Liver (tissue), 9 donors: ENCODE results near the gene BUB3. TPM values are rescaled to one million over a fixed set of nuclear protein-coding genes. Genes with fewer than 3 reads are reported as not detected.
A peak's percentile ranks its signal among the peaks of the same experiment; 100 is the strongest.

Experiments
- DNase-seq: peaks from one replicate; pipeline ENCODE4 v3.0.0-alpha.2; 2017; ENCODE audit warnings: low spot score
- H3K27ac ChIP-seq, 2 donors: one replicate each; pipeline ENCODE4 v1.7.0; 2013; ENCODE audit warnings: inconsistent platforms in 2 of 2, low read length in 2 of 2, control low read depth in 1 of 2, low read depth in 1 of 2, mild to moderate bottlenecking in 1 of 2
- H3K27me3 ChIP-seq, 4 donors: one replicate each; pipeline versions ENCODE4 v1.6.1 to v1.7.0; 2013; ENCODE audit warnings: low read length in 3 of 4, inconsistent platforms in 1 of 4, mild to moderate bottlenecking in 1 of 4, moderate library complexity in 1 of 4; ENCODE audit not compliant: control insufficient read depth in 4 of 4, insufficient read depth in 4 of 4
- H3K36me3 ChIP-seq, 4 donors: one replicate each; pipeline versions ENCODE4 v1.6.1 to v1.7.0; 2013; ENCODE audit warnings: low read length in 3 of 4, mild to moderate bottlenecking in 3 of 4, low read depth in 1 of 4, moderate library complexity in 1 of 4; ENCODE audit not compliant: control insufficient read depth in 4 of 4, insufficient read depth in 3 of 4
- H3K4me1 ChIP-seq, 4 donors: one replicate each; pipeline versions ENCODE4 v1.6.1 to v1.7.0; 2013; ENCODE audit warnings: low read length in 3 of 4, mild to moderate bottlenecking in 3 of 4, moderate library complexity in 1 of 4; ENCODE audit not compliant: control insufficient read depth in 4 of 4, insufficient read depth in 4 of 4
- H3K4me3 ChIP-seq, 3 donors: one replicate each; pipeline versions ENCODE4 v1.6.1 to v1.7.0; 2013; ENCODE audit warnings: low read length in 3 of 3, control low read depth in 1 of 3, low read depth in 1 of 3, mild to moderate bottlenecking in 1 of 3
- H3K9ac ChIP-seq, 2 donors: one replicate each; pipeline ENCODE4 v1.7.0; 2013; ENCODE audit warnings: low read length in 2 of 2, mild to moderate bottlenecking in 2 of 2, moderate library complexity in 2 of 2, control low read depth in 1 of 2, low read depth in 1 of 2
- H3K9me3 ChIP-seq, 4 donors: one replicate each; pipeline versions ENCODE4 v1.6.1 to v1.7.0; 2013; ENCODE audit warnings: low read length in 3 of 4; ENCODE audit not compliant: control insufficient read depth in 4 of 4
- EGR1 ChIP-seq, 2 donors: IDR thresholded peaks; 2 replicates each; pipeline ENCODE4 v1.6.1; 2016 to 2018; ENCODE audit warnings: antibody characterized with exemption in 2 of 2, low read depth in 2 of 2
- FOXA1 ChIP-seq: IDR thresholded peaks from 2 replicates; pipeline ENCODE4 v1.6.1; 2016; ENCODE audit warnings: antibody characterized with exemption
- HNF4A ChIP-seq, 2 donors: conservative IDR thresholded peaks; 2 replicates each; pipeline ENCODE4 v1.6.1; 2016; ENCODE audit warnings: antibody characterized with exemption in 2 of 2, mild to moderate bottlenecking in 2 of 2
- HNF4G ChIP-seq: IDR thresholded peaks from 2 replicates; pipeline ENCODE4 v1.6.1; 2016; ENCODE audit warnings: antibody characterized with exemption
- NR2F2 ChIP-seq: IDR thresholded peaks from 2 replicates; pipeline ENCODE4 v1.6.1; 2016; ENCODE audit warnings: antibody characterized with exemption
- RAD21 ChIP-seq, 2 donors: IDR thresholded peaks; 2 replicates each; pipeline ENCODE4 v1.6.1; 2016; ENCODE audit warnings: antibody characterized with exemption in 2 of 2, mild to moderate bottlenecking in 2 of 2
- RXRA ChIP-seq, 2 donors: IDR thresholded peaks; 2 replicates each; pipeline ENCODE4 v1.6.1; 2017 to 2018; ENCODE audit warnings: antibody characterized with exemption in 2 of 2, mild to moderate bottlenecking in 1 of 2
- TAF1 ChIP-seq: conservative IDR thresholded peaks from 2 replicates; pipeline ENCODE4 v1.6.1; 2016; ENCODE audit warnings: antibody characterized with exemption, mild to moderate bottlenecking
- YY1 ChIP-seq: IDR thresholded peaks from 2 replicates; pipeline ENCODE4 v1.6.1; 2016; ENCODE audit warnings: antibody characterized with exemption, mild to moderate bottlenecking
- WGBS: extraction: QIAGEN DNeasy Blood & Tissue Kit; methylation state at CpG from one replicate; pipeline ENCODE4 v1.1.7; 2013; 5-methylcytosine and 5-hydroxymethylcytosine counted together
- polyA plus RNA-seq, 2 donors: library from polyadenylated mRNA; stranded (reverse) in 1 of 2; unstranded in 1 of 2; fragments of 200-250 nt in 1 of 2; fragments of >200 nt in 1 of 2; fragmentation: Nextera tagmentation in 1 of 2; extraction: Ambion mirVana in 1 of 2; gene quantifications; one replicate each; pipeline versions ENCODE4 v1.2.1 to v1.2.3, GENCODE V29; 2013 to 2015
- total RNA-seq, 2 donors: library from RNA; depleted of rRNA; stranded (reverse); fragments of >200 nt; gene quantifications; one replicate each; pipeline ENCODE4 v1.2.3, GENCODE V29; 2014
- TF ChIP-seq, protein P1 (sequence below): IDR thresholded peaks from 2 replicates; pipeline ENCODE4 v1.6.1; 2016; ENCODE audit warnings: antibody characterized with exemption
- TF ChIP-seq, protein P2 (sequence below): fragments of 150-350 bp; IDR thresholded peaks from 2 replicates; pipeline ENCODE4 v1.5.1; 2017; ENCODE audit warnings: improper control_type of control experiment, low read depth, low read length; ENCODE audit not compliant: missing input control
- TF ChIP-seq, protein P3 (sequence below): IDR thresholded peaks from 2 replicates; pipeline ENCODE4 v1.6.1; 2016; ENCODE audit warnings: antibody characterized with exemption
- donor health status: healthy.
- donor health status: healthy.
- donor health status: healthy.
- donor health status: healthy.
- donor health status: healthy.

The BUB3 gene
- total and polyA plus RNA-seq, 4 donors, result 27.1 to 90.9 (median 41.6) TPM

DNA sequence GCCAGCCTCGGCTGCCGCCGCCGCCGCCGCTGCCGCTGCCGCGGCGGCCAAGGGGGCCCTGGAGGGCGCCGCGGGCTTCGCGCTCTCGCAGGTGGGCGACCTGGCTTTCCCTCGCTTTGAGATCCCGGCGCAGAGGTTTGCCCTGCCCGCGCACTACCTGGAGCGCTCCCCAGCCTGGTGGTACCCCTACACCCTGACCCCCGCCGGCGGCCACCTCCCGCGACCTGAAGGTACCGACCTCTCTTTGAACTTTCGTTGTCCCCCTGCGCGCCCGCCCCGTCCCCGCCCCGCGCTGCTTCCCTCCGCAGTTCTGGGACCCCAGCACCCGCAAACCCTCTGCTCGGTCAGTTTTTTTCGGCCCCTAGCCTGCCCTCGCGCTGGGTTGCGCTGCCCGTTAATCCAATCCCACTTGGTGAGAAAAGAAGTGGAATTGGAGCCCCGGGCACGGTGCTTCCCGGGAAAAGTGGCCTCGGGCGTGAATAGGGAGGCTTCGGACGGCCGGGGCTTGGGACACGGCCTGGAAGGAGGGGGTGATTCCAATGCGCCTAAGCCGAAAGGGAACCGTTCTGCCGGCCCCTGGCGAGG, 17.9 kb upstream of the BUB3 start:
- TF ChIP-seq RXRA (IDR thresholded peaks at IDR 0.05), result no peak
- no peak for TF ChIP-seq HNF4A (conservative IDR thresholded peaks at IDR 0.05)
- TF ChIP-seq, protein P1, sequence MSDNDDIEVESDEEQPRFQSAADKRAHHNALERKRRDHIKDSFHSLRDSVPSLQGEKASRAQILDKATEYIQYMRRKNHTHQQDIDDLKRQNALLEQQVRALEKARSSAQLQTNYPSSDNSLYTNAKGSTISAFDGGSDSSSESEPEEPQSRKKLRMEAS, result no peak
- no peak for TF ChIP-seq NR2F2
- no peak for TF ChIP-seq YY1
- no peak for TF ChIP-seq HNF4G
- TF ChIP-seq EGR1 (IDR thresholded peaks at IDR 0.05; ENCODE audit: low read depth in 2 of 2), result no peak
- TF ChIP-seq, protein P2, sequence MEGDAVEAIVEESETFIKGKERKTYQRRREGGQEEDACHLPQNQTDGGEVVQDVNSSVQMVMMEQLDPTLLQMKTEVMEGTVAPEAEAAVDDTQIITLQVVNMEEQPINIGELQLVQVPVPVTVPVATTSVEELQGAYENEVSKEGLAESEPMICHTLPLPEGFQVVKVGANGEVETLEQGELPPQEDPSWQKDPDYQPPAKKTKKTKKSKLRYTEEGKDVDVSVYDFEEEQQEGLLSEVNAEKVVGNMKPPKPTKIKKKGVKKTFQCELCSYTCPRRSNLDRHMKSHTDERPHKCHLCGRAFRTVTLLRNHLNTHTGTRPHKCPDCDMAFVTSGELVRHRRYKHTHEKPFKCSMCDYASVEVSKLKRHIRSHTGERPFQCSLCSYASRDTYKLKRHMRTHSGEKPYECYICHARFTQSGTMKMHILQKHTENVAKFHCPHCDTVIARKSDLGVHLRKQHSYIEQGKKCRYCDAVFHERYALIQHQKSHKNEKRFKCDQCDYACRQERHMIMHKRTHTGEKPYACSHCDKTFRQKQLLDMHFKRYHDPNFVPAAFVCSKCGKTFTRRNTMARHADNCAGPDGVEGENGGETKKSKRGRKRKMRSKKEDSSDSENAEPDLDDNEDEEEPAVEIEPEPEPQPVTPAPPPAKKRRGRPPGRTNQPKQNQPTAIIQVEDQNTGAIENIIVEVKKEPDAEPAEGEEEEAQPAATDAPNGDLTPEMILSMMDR, result no peak
- TF ChIP-seq RAD21 (IDR thresholded peaks at IDR 0.05), result no peak
- Histone ChIP-seq H3K9me3 (no peaks in the 10 kb centered on the region), H3K36me3 (no peaks in the 10 kb centered on the region), H3K27me3 (peaks cover 15 to 31% (median 27%) of the 10 kb centered on the region in 4 donors), H3K4me3 (peak overlapping the region in 1 of 3 donors; percentile 37), H3K27ac (no peak overlapping the region), H3K9ac (no peak overlapping the region), H3K4me1 (peaks cover 21 to 44% (median 36%) of the 10 kb centered on the region in 4 donors)
- no peak for DNase-seq
- WGBS, result 5% methylated on average over 59 of the region's 59 CpGs

DNA sequence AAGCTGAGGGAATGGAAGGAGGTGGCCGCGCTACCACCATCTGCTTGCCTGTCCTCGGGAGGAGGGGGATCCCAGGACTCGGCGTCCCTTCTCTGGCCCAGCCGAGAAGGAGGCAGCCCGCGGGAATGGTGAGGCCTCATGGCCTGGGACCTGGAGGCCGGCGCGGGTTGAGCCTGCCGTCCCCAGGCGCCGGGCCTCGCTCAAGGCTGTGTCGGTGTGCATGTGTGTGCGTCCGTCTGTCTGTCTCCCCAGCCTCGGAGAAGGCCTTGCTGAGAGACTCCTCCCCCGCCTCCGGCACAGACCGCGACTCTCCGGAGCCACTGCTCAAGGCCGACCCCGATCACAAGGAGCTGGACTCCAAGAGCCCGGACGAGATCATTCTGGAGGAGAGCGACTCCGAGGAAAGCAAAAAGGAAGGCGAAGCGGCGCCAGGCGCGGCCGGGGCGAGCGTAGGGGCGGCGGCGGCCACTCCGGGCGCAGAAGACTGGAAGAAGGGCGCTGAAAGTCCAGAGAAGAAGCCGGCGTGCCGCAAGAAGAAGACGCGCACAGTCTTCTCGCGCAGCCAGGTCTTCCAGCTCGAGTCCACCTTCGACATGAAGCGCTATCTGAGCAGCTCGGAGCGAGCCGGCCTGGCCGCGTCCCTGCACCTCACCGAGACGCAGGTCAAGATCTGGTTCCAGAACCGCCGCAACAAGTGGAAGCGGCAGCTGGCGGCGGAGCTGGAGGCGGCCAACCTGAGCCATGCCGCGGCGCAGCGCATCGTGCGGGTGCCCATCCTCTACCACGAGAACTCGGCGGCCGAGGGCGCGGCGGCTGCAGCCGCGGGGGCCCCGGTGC, 17.2 kb upstream of the BUB3 start:
- DNase-seq, result no peak
- Histone ChIP-seq H3K4me3 (peak overlapping the region in 1 of 3 donors; percentile 19), H3K36me3 (no peaks in the 10 kb centered on the region), H3K9ac (no peak overlapping the region), H3K27me3 (peaks cover 21 to 36% (median 29%) of the 10 kb centered on the region in 4 donors), H3K27ac (no peak overlapping the region), H3K4me1 (peaks cover 21 to 44% (median 36%) of the 10 kb centered on the region in 4 donors), H3K9me3 (no peaks in the 10 kb centered on the region)
- 3% methylated on average over 83 of the region's 83 CpGs for WGBS
- TF ChIP-seq FOXA1 (no peak), EGR1 (IDR thresholded peaks at IDR 0.05; ENCODE audit: low read depth in 2 of 2) (no peak)

DNA sequence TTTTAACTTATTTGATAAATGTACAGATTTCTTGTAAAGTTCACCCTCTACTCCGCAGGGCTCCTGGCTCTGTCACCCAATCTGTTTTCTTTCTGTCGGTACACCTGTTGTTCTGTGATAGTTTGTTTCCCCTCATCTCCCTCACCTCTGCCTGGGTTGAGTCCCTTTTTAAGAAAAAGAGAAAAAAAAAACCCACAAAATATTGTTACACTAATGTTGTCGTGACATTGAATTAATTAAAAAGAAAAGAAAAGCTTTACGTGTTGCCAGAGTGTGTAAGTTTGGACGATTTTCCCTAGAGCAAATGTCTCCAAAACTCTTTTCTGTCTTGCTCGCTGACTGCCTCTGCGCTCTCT, 15.1 kb upstream of the BUB3 start:
- no peak overlapping the region for H3K9ac ChIP-seq
- TF ChIP-seq TAF1, result no peak
- TF ChIP-seq, protein P3, sequence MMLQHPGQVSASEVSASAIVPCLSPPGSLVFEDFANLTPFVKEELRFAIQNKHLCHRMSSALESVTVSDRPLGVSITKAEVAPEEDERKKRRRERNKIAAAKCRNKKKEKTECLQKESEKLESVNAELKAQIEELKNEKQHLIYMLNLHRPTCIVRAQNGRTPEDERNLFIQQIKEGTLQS, result no peak
- no peak for TF ChIP-seq NR2F2
- no peak overlapping the region for H3K27ac ChIP-seq
- no peak for DNase-seq
- peaks cover 13 to 32% (median 30%) of the 10 kb centered on the region in 4 donors for H3K27me3 ChIP-seq
- WGBS, result 8% methylated on average over 7 of the region's 7 CpGs
- H3K36me3 ChIP-seq, result no peaks in the 10 kb centered on the region
- peaks cover 17 to 37% (median 29%) of the 10 kb centered on the region in 4 donors for H3K4me1 ChIP-seq
- no peaks in the 10 kb centered on the region for H3K9me3 ChIP-seq
- H3K4me3 ChIP-seq, result no peak overlapping the region
